ENCODE data around the gene HOMER1.

The HOMER1 gene

GRCh38 chr5:79513704-79514390 is at the start of gene HOMER1:
Gene HOMER1 (minus strand): TSS chr5:79514134. CDS start chr5:79512774, 1,360 bp downstream.
- peak; percentile 51 for DNase-seq (ENCODE audit: low read depth)

DNA sequence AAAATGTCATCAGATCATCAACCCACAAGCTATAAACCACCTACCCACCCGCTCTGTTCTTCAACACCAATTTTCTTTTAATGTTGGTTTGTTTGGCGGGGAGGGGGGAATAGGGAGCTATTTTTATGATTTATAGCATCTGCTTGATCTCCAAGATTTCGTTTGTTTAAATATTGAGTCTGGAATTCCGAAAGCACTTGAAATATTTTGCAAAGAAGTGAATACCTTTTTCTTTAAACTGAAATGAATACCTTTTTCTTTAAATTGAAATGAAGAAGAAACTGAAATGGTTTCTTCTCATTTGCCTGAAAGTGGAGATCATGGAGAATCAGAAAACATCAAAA is 49.3 kb upstream of the HOMER1 start:
- DNase-seq (ENCODE audit: low read depth): no peak

- no peak for DNase-seq (ENCODE audit: low read depth)
Observed at GRCh38 chr5:79562351-79563246, 48.7 kb upstream of the HOMER1 start.

DNA sequence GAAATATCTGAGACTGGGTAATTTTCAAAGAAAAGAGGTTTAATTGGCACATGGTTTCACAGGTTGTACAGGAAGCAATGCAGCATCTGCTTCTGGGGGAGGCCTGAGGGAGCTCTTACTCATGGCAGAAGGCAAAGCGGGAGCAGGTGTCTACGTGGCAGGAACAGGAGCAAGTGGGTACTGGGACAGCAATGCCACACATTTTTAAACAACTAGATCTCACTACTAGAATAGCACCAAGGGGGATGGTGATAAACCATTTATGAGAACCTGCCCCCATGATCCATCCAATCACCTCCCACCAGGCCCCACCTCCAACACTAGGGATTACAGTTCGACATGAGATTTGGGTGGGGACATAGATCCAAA is 47.6 kb upstream of the HOMER1 start:
- DNase-seq (ENCODE audit: low read depth): no peak

- DNase-seq (ENCODE audit: low read depth): no peak
Observed at GRCh38 chr5:79560771-79561524, 47.0 kb upstream of the HOMER1 start.

GRCh38 chr5:79555418-79555817 is 41.5 kb upstream of the HOMER1 start:
- DNase-seq (ENCODE audit: low read depth): no peak

DNA sequence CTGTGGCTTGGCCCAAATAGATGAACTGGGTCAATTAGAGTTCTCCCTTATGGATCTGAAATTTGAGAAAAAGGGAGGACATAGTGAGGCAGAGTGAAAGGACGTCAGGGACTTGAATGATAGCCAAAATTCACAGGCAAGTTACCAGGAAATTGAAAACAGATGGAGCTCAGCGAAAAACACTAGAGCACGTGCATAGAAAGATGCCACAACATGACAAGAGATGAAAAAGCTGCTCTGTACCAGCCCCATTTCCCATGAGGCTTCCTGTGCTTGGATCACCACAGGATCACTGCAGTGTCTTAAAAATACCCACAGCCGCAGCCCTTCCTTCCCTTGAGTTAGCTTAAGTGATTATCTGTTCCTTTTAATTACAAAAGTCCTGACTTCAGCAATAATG is 39.0 kb upstream of the HOMER1 start:
- no peak for DNase-seq (ENCODE audit: low read depth)

GRCh38 chr5:79547982-79548381 is 34.0 kb upstream of the HOMER1 start:
- no peak for DNase-seq (ENCODE audit: low read depth)

GRCh38 chr5:79547429-79547822 is 33.5 kb upstream of the HOMER1 start:
- DNase-seq (ENCODE audit: low read depth): no peak

DNA sequence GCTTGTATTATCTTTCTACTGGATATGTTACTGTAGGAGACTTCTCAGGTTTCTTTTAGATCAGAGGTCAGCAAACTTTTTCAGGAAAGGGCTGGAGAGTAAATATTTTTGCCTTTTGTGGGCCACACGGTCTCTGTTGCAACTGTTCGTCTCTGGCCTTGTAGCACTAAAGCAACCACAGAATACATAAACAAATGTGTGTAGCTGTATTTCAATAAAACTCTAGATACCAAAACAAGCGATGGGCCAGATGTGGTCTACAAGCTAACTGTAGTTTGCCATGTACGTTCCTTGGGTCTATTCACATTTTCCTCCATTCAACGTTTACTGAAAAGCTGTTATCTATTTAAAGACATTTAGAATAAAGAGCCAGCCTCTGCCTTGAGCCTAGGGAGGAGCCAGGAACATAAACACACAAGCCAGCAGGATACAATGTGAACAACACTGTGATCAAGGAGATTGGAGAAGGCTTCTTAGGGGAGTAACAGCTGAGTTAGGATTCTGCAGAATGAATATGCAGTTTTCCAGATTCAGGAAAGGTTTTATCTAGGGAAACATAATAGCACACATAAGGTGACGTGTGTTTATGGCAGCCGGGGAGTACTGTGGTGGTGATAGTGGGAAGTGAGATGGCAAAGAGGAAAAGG is 33.0 kb upstream of the HOMER1 start:
- DNase-seq (ENCODE audit: low read depth): no peak

DNA sequence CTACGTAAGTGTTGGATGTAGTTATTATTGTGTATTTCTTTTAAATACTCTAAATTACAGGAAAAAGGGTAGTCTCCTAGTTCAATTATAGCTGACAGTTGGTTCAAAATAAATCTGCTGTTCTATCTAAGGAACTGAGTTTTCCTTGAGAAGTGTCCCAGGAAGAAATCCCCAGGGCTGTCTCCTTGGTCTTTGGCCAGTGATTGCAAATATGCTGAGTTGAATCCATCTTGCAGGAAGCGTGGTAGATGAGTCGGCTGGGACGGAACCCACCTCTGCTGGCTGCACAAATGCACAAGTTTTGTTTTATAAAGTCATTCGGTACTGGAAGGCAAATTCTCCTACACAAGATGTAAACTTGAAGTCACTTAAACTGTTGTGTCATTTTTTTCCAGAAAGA is 30.2 kb upstream of the HOMER1 start:
- DNase-seq (ENCODE audit: low read depth): no peak

GRCh38 chr5:79540939-79541338 is 27.0 kb upstream of the HOMER1 start:
- no peak for DNase-seq (ENCODE audit: low read depth)

GRCh38 chr5:79536193-79536906 is 22.4 kb upstream of the HOMER1 start:
- DNase-seq (ENCODE audit: low read depth): no peak

GRCh38 chr5:79535477-79536192 is 21.7 kb upstream of the HOMER1 start:
- DNase-seq (ENCODE audit: low read depth): no peak

DNA sequence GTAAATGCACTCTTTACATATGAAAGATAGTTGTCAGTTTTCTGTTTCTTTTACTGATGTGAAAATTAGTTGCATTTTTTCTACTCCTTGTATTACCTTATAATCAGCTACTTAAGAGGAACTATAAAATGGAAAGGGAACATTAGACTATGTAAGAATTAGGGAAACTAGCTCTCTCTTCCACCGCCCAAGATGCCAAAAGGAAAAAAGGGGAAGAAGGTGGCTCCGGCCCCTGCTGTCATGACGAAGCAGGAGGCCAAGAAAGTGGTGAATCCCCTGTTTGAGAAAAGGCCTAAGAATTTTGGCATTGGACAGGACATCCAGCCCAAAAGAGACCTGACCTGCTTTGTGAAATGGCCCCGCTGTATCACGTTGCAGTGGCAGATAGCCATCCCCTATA is 15.2 kb upstream of the HOMER1 start:
- DNase-seq (ENCODE audit: low read depth): no peak

- DNase-seq (ENCODE audit: low read depth): no peak
Observed at GRCh38 chr5:79527431-79527830, 13.5 kb upstream of the HOMER1 start.

DNA sequence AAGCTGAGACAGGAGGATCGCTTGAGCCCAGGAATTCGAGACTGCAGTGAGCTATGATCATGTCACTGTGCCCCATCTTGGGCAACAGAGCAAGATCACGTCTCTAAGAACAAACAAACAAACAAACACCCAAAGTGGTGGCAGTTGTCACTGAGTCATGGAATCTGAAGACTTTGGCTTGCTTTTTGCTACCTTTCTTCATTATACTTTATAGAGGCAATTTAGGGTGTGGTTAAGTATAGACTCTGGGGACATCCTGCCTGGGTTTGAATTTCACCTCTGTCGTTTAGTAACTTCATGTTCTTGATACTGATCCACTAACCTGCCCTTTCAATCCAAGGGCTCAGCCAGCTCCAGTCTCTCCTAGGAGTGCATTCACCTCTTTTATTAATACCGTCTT is 13.0 kb upstream of the HOMER1 start:
- no peak for DNase-seq (ENCODE audit: low read depth)

DNA sequence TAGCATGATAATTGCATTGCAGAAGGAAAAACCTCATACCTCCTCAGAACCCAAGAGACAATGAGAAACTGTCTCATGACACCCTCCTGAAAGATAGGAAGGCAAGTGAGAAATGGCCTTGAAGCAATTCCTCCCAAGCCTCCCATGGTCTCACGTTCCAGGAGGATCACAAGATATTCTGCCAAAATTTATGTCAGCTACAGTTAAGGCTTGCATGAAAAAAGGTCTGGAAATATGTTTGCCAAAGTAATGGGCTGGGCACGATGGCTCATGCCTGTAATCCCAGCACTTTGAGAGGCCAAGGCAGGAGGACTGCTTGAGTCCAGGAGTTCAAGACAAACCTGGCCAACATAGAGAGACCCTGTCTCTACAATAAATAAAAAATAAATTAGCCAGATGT is 12.6 kb upstream of the HOMER1 start:
- no peak for DNase-seq (ENCODE audit: low read depth)

GRCh38 chr5:79521156-79521555 is 7.2 kb upstream of the HOMER1 start:
- no peak for DNase-seq (ENCODE audit: low read depth)

DNA sequence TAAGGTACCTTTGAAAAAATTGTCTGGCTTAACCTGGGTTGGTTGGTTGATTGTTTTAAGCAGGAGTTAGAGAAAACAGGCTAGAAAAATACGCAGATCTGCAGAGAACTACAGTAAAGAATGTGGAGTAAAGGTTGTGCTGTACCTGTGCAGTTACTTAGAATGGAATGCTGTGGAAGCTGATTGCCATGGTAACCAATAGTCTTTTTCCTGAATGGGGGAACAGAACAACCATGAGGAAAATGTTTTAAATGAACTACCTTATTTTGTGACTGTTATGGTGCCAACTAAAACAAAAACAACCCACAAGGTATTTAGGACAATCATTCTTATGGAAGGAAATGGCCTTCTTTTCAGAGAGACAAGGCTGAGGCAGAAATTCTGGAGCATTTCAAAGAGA is 4.8 kb upstream of the HOMER1 start:
- DNase-seq (ENCODE audit: low read depth): no peak

DNA sequence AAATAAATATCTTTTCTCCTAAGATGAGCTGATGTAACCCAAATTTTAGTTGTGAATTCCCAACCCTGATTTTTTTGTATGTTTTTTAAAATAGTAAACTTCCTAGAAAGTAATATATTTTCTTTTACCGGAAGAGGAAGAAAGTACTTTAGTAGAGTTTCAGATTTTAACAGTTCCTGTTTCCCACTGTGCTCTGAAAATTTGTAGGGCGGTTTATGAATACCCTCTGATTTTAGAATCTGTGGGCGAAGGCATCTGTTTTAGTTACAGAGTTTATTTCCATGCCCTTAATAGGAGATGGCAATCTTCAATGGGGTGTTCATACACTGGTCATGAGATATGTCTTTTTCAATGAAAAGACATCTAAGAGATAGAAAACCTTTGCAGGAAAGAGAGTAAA is 3.7 kb upstream of the HOMER1 start:
- no peak for DNase-seq (ENCODE audit: low read depth)

All from stimulated activated CD8-positive, alpha-beta memory T cell treated with anti-CD3 and anti-CD28 coated beads, Interleukin-15, amount 100 ng/mL, for 1 hour (primary cell).